A673 (cell line): ENCODE results near the gene SAXO1. TPM values are rescaled to one million over a fixed set of nuclear protein-coding genes. Genes with fewer than 3 reads are reported as not detected.

Source experiments
- BruUV-seq: library from RNA; stranded (reverse); fragments of 400-500 nt; replicated peaks from 2 replicates; lab custom pipeline; 2021; lab: Mats Ljungman, UMichigan
- CTCF ChIA-PET: fragments of 300-600 bp; sonication (Branson Sonifier 250); formaldehyde crosslinking; loops from one replicate; lab custom pipeline; 2022; ENCODE audit warnings: antibody characterized with exemption; lab: Charles Lee
- POLR2A ChIA-PET: fragments of 300-600 bp; sonication (Branson Sonifier 250); formaldehyde crosslinking; loops from one replicate; lab custom pipeline; 2022; ENCODE audit warnings: antibody characterized with exemption; ENCODE audit not compliant: low non-redundant PET; lab: Charles Lee
- DNase-seq: peaks from one replicate; pipeline ENCODE4 v3.0.0-alpha.2; 2015; ENCODE audit warnings: low spot score
- H3K27ac ChIP-seq: fragments of 200-600 bp; sonication (generic); 2 replicates; pipeline ENCODE4 v1.5.1; 2016; ENCODE audit warnings: mixed run types, low read depth, mild to moderate bottlenecking, mixed read lengths, antibody characterized with exemption, low read length; ENCODE audit not compliant: poor library complexity, severe bottlenecking
- H3K27me3 ChIP-seq: fragments of 200-600 bp; sonication (generic); replicated peaks from 2 replicates; pipeline ENCODE4 v1.6.1; 2017; ENCODE audit warnings: mixed run types, low read depth, mild to moderate bottlenecking, mixed read lengths, antibody characterized with exemption, low read length; ENCODE audit not compliant: insufficient read depth, poor library complexity
- H3K36me3 ChIP-seq: fragments of 200-600 bp; sonication (generic); 2 replicates; pipeline ENCODE4 v1.6.1; 2016; ENCODE audit warnings: mixed run types, mild to moderate bottlenecking, mixed read lengths, antibody characterized with exemption, low read length; ENCODE audit not compliant: insufficient read depth, poor library complexity, severe bottlenecking
- H3K4me1 ChIP-seq: fragments of 200-600 bp; sonication (generic); 2 replicates; pipeline ENCODE4 v1.6.1; 2017; ENCODE audit warnings: mixed run types, mild to moderate bottlenecking, mixed read lengths, antibody characterized with exemption, low read length; ENCODE audit not compliant: insufficient read depth, poor library complexity, severe bottlenecking
- H3K4me3 ChIP-seq: fragments of 200-600 bp; sonication (generic); 2 replicates; pipeline ENCODE4 v1.5.1; 2016; ENCODE audit warnings: low read depth, mixed run types, mild to moderate bottlenecking, mixed read lengths, low read length; ENCODE audit not compliant: poor library complexity, severe bottlenecking
- H3K9me3 ChIP-seq: fragments of 200-600 bp; sonication (generic); 2 replicates; pipeline ENCODE4 v1.6.1; 2016; ENCODE audit warnings: mixed run types, low read depth, mild to moderate bottlenecking, mixed read lengths, antibody characterized with exemption, low read length; ENCODE audit not compliant: poor library complexity, severe bottlenecking
- EZH2 ChIP-seq: fragments of 200-600 bp; sonication (generic); IDR thresholded peaks from 2 replicates; pipeline ENCODE4 v1.6.1; 2017; ENCODE audit warnings: borderline replicate concordance, low read depth, mild to moderate bottlenecking, mixed read lengths, antibody characterized with exemption, low read length; ENCODE audit not compliant: poor library complexity, severe bottlenecking
- intact Hi-C: fragments of 100-400 bp; cut with micrococcal nuclease; formaldehyde crosslinking; loops from one replicate; pipeline ENCODE4 v1.10.0; 2022; ENCODE audit not compliant: unreplicated experiment
- total RNA-seq: library from RNA; stranded (reverse); gene quantifications from 2 replicates; pipeline ENCODE4 v1.2.3, GENCODE V29; 2021
- TF ChIP-seq, protein P1 (sequence below): fragments of 300-800, 200-600 bp; sonication (generic); conservative IDR thresholded peaks from 2 replicates; pipeline ENCODE4 v1.5.1; 2017; ENCODE audit warnings: low read depth, mild to moderate bottlenecking, antibody characterized with exemption, low read length, moderate library complexity, mixed read lengths

SAXO1 gene
- total RNA-seq, 1 experiment from 2014 or later = not detected

DNA sequence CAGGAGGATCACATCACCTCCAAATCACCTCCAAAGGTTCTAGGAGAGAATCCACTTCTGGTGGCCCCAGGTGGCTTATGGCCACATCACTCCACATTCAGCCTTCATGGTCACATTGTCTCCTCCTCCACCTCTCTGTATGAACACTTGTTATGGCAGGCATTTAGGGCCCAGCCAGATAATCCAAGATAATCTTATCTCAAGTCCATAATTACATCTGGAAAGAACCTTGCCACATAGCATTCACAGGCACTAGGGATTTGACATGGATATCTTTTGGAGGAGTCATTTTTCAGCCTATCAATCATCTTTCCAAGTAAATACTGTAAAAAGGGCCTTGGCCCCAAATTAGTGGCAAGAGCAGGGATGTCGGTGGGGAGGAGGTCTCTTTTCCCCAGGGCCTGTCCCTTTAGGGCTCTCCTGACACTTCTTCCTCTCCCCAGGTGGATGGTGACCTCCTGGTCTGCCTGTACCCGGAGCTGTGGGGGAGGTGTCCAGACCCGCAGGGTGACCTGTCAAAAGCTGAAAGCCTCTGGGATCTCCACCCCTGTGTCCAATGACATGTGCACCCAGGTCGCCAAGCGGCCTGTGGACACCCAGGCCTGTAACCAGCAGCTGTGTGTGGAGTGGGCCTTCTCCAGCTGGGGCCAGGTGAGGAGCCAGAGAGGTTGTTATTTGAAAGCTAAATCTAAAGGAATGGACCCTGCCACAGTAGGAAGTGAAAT is 140.9 kb downstream of the SAXO1 start:
- CTCF ChIA-PET = no interaction called here
- TF ChIP-seq, protein P1, sequence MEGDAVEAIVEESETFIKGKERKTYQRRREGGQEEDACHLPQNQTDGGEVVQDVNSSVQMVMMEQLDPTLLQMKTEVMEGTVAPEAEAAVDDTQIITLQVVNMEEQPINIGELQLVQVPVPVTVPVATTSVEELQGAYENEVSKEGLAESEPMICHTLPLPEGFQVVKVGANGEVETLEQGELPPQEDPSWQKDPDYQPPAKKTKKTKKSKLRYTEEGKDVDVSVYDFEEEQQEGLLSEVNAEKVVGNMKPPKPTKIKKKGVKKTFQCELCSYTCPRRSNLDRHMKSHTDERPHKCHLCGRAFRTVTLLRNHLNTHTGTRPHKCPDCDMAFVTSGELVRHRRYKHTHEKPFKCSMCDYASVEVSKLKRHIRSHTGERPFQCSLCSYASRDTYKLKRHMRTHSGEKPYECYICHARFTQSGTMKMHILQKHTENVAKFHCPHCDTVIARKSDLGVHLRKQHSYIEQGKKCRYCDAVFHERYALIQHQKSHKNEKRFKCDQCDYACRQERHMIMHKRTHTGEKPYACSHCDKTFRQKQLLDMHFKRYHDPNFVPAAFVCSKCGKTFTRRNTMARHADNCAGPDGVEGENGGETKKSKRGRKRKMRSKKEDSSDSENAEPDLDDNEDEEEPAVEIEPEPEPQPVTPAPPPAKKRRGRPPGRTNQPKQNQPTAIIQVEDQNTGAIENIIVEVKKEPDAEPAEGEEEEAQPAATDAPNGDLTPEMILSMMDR = no peak
- TF ChIP-seq EZH2 = no peak
- no peaks in the 10 kb centered on the region for H3K9me3 ChIP-seq
- intact Hi-C loops = no loop called here
- H3K4me1 ChIP-seq = no peaks in the 10 kb centered on the region
- H3K27me3 ChIP-seq = no peaks in the 10 kb centered on the region
- no peak overlapping the region for H3K27ac ChIP-seq
- H3K4me3 ChIP-seq = no peak overlapping the region
- H3K36me3 ChIP-seq = no peaks in the 10 kb centered on the region
- POLR2A ChIA-PET = no interaction called here
- BruUV-seq = no TSS peak
- DNase-seq = no peak

DNA sequence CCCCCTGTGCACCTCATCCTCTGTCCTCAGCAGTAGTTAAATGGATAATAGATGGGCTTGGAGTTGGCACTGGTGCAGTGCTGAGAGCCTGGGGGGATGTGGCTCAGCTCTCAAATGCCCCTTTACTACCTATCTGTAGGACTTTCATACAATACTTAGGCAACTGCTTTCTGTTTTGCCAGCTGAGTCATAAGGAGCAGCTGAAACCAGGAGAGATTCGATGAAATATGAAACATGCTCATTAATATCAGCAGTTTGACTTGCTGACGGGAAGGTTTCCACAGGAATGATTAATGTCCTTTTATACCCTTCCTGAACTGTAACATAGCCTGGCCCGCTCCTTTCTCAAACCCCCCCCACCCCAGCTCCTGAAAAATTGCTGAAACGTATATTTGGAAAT is 142.6 kb downstream of the SAXO1 start:
- Histone ChIP-seq H3K9me3 (no peaks in the 10 kb centered on the region), H3K27me3 (no peaks in the 10 kb centered on the region), H3K27ac (no peak overlapping the region), H3K36me3 (no peaks in the 10 kb centered on the region), H3K4me3 (no peak overlapping the region), H3K4me1 (no peaks in the 10 kb centered on the region)
- POLR2A ChIA-PET = no interaction called here
- CTCF ChIA-PET = no interaction called here
- TF ChIP-seq, protein P1 = no peak
- no peak for TF ChIP-seq EZH2
- BruUV-seq = no TSS peak
- intact Hi-C loops = no loop called here
- DNase-seq = no peak

DNA sequence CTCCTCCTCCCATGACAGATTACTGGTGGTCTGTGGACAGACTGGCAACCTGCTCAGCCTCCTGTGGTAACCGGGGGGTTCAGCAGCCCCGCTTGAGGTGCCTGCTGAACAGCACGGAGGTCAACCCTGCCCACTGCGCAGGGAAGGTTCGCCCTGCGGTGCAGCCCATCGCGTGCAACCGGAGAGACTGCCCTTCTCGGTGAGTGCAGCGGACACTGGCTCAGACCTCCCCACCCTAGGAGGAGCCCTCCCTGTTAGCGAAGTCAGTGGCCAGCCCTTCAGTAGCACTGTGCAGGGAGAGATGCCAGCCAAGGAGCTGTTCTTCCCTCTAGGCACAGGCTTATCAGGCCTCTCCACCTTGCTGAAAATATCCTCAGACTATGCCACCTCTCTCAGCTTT is 143.5 kb downstream of the SAXO1 start:
- H3K9me3 ChIP-seq = no peaks in the 10 kb centered on the region
- DNase-seq = no peak
- no peaks in the 10 kb centered on the region for H3K36me3 ChIP-seq

More for the DNA sequence above, 143.5 kb downstream of the SAXO1 start:
- ChIA-PET CTCF (no interaction called here), POLR2A (no interaction called here)
- no TSS peak for BruUV-seq
- no peaks in the 10 kb centered on the region for H3K4me1 ChIP-seq
- H3K27me3 ChIP-seq = no peaks in the 10 kb centered on the region
- intact Hi-C loops = no loop called here
- no peak overlapping the region for H3K4me3 ChIP-seq
- no peak overlapping the region for H3K27ac ChIP-seq
- TF ChIP-seq EZH2 = no peak
- TF ChIP-seq, protein P1 = no peak
